ENCODE measurements around the gene DPH1.

The DPH1 gene

GRCh38 chr17:2082003-2082781 lies 52.2 kb downstream of the DPH1 start:
- no peak for DNase-seq (ENCODE audit: low read depth in 2 of 2)

GRCh38 chr17:2083613-2084035 lies 53.7 kb downstream of the DPH1 start:
- no peak for DNase-seq (ENCODE audit: low read depth in 2 of 2)

- DNase-seq (ENCODE audit: low read depth in 2 of 2): no peak
Observed at GRCh38 chr17:2084036-2084765, 54.2 kb downstream of the DPH1 start.

GRCh38 chr17:2084766-2085647 lies 55.1 kb downstream of the DPH1 start:
- DNase-seq (ENCODE audit: low read depth in 2 of 2): no peak

GRCh38 chr17:2085648-2085949 lies 55.6 kb downstream of the DPH1 start:
- no peak for DNase-seq (ENCODE audit: low read depth in 2 of 2)

- no peak for DNase-seq (ENCODE audit: low read depth in 2 of 2)
Observed at GRCh38 chr17:2086306-2086705, 56.4 kb downstream of the DPH1 start.

GRCh38 chr17:2087597-2088211 lies 57.8 kb downstream of the DPH1 start:
- DNase-seq (ENCODE audit: low read depth in 2 of 2): peak; percentile 34 to 43

GRCh38 chr17:2089021-2089422 lies 59.1 kb downstream of the DPH1 start:
- DNase-seq (ENCODE audit: low read depth in 2 of 2): no peak

- DNase-seq (ENCODE audit: low read depth in 2 of 2): no peak
Observed at GRCh38 chr17:2090210-2090641, 60.3 kb downstream of the DPH1 start.

GRCh38 chr17:2090804-2091534 lies 61.0 kb downstream of the DPH1 start:
- no peak for DNase-seq (ENCODE audit: low read depth in 2 of 2)

GRCh38 chr17:2092253-2092652 lies 62.3 kb downstream of the DPH1 start:
- no peak for DNase-seq (ENCODE audit: low read depth in 2 of 2)

GRCh38 chr17:2093349-2093748 lies 63.4 kb downstream of the DPH1 start:
- DNase-seq (ENCODE audit: low read depth in 2 of 2): no peak

All from stimulated activated CD4-positive, alpha-beta T cell treated with anti-CD3 and anti-CD28 coated beads, Interleukin-4, amount 100 ng/mL, for 48 hours (primary cell).